Osteocyte (in vitro differentiated cells): ENCODE data around the gene TBX3. TPM values are rescaled to one million over a fixed set of nuclear protein-coding genes. Genes with fewer than 3 reads are reported as not detected.
"Not testable (repeated sequence)": the region's sequence is repeated elsewhere in the genome, so short reads cannot be mapped to it uniquely, and the experiment has no call there.

Source experiments
- DNase-seq: peaks from one replicate; pipeline ENCODE4 v3.0.0; 2021; ENCODE audit warnings: mixed read lengths; ENCODE audit not compliant: unreplicated experiment; ENCODE audit errors: extremely low spot score
- H3K27ac Mint-ChIP-seq: one replicate; pipeline ENCODE4 v1.8.0; 2021; ENCODE audit warnings: mild to moderate bottlenecking, mixed read lengths; ENCODE audit not compliant: unreplicated experiment
- H3K27me3 Mint-ChIP-seq: one replicate; pipeline ENCODE4 v1.8.0; 2021; ENCODE audit warnings: mixed read lengths; ENCODE audit not compliant: unreplicated experiment
- H3K36me3 Mint-ChIP-seq: one replicate; pipeline ENCODE4 v1.8.0; 2021; ENCODE audit warnings: mixed read lengths; ENCODE audit not compliant: unreplicated experiment
- H3K4me1 Mint-ChIP-seq: one replicate; pipeline ENCODE4 v1.8.0; 2021; ENCODE audit warnings: mixed read lengths; ENCODE audit not compliant: unreplicated experiment
- H3K4me3 Mint-ChIP-seq: one replicate; pipeline ENCODE4 v1.8.0; 2021; ENCODE audit warnings: mild to moderate bottlenecking, moderate library complexity, mixed read lengths; ENCODE audit not compliant: unreplicated experiment
- H3K9me3 Mint-ChIP-seq: one replicate; pipeline ENCODE4 v1.8.0; 2021; ENCODE audit warnings: mixed read lengths; ENCODE audit not compliant: unreplicated experiment
- CTCF ChIP-seq: fragments of 200-600 bp; sonication (generic); IDR thresholded peaks from 2 replicates; pipeline ENCODE4 v1.5.0; 2021; ENCODE audit warnings: antibody characterized with exemption, mild to moderate bottlenecking, moderate library complexity
- long read RNA-seq: library from polyadenylated mRNA; unstranded; transcript quantifications from one replicate; pipeline ENCODE4 v2.0.0, GENCODE V29; 2021
- total RNA-seq: library from RNA; stranded (reverse); gene quantifications from 2 replicates; pipeline ENCODE4 v1.2.1, GENCODE V29; 2021

TBX3 gene
- 0.91 and 0.99 TPM in 2 replicates for total RNA-seq
- long read RNA-seq, result 0 reads

GRCh38 chr12:114684098-114684869 lies at the start of gene TBX3:
TSS of gene TBX3 (minus strand) at chr12:114684175. CDS start at chr12:114683200, 975 bp downstream.
- peak; percentile 91 for DNase-seq
- peak within 1 kb of the TSS; percentile 90 for H3K4me3 Mint-ChIP-seq
- peak; percentile 61 for TF ChIP-seq CTCF
- peak within 1 kb of the TSS; percentile 86 for H3K27ac Mint-ChIP-seq
- H3K27me3 Mint-ChIP-seq, result peaks cover 91% of the 10 kb centered on the region
- no peaks in the 10 kb centered on the region for H3K36me3 Mint-ChIP-seq
- no peaks in the 10 kb centered on the region for H3K9me3 Mint-ChIP-seq
- peaks cover 38% of the 10 kb centered on the region for H3K4me1 Mint-ChIP-seq

- no peak for TF ChIP-seq CTCF
- H3K4me3 Mint-ChIP-seq, result no peak overlapping the region
- no peaks in the 10 kb centered on the region for H3K4me1 Mint-ChIP-seq
Observed at GRCh38 chr12:114732426-114733030, 48.6 kb upstream of the TBX3 start.

GRCh38 chr12:114729731-114730130 lies 45.8 kb upstream of the TBX3 start:
- Mint-ChIP-seq H3K4me3 (no peak overlapping the region), H3K9me3 (no peaks in the 10 kb centered on the region), H3K36me3 (no peaks in the 10 kb centered on the region), H3K4me1 (no peaks in the 10 kb centered on the region), H3K27ac (no peak overlapping the region), H3K27me3 (no peaks in the 10 kb centered on the region)
- no peak for DNase-seq
- no peak for TF ChIP-seq CTCF

More at GRCh38 chr12:114732426-114733030, 48.6 kb upstream of the TBX3 start:
- Mint-ChIP-seq H3K9me3 (no peaks in the 10 kb centered on the region), H3K27ac (no peak overlapping the region), H3K36me3 (no peaks in the 10 kb centered on the region), H3K27me3 (no peaks in the 10 kb centered on the region)
- DNase-seq, result no peak

GRCh38 chr12:114726092-114726710 lies 42.2 kb upstream of the TBX3 start:
- Mint-ChIP-seq H3K36me3 (no peaks in the 10 kb centered on the region), H3K27me3 (no peaks in the 10 kb centered on the region), H3K9me3 (no peaks in the 10 kb centered on the region), H3K4me3 (no peak overlapping the region), H3K27ac (no peak overlapping the region), H3K4me1 (no peaks in the 10 kb centered on the region)
- no peak for TF ChIP-seq CTCF
- no peak for DNase-seq

GRCh38 chr12:114722176-114722575 lies 38.2 kb upstream of the TBX3 start:
- H3K4me1 Mint-ChIP-seq, H3K27me3 Mint-ChIP-seq, H3K27ac Mint-ChIP-seq, H3K36me3 Mint-ChIP-seq, H3K9me3 Mint-ChIP-seq, DNase-seq, H3K4me3 Mint-ChIP-seq: not testable (repeated sequence)
